ENCODE measurements around the gene CNGB1. TPM values are rescaled to one million over a fixed set of nuclear protein-coding genes. Genes with fewer than 3 reads are reported as not detected.

Gene CNGB1
- polyA plus RNA-seq, 2 of the 4 experiments (the other 2 are of a cell fraction): 0.23 to 0.39 TPM

DNA sequence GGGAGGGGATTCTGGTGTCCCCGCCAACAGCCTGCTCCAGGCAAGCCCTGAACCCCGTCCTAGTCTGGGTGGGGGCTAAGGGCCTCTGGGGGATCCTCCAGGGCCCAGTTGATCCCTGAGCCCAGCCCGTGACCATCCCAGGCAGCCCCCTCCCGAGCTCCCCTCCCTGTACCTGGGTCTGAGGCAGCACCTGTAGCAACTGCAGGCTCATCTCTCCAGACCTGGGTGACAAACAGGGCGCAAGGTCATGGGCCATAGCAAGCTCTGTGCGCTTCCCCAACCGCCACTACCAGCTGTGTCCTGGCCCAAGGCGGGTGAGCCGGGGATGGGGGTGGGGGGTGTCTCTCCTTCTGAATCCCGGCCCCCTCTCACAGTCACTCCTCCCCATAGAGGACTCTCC lies 10.6 kb downstream of the CNGB1 start:
- DNase-seq (ENCODE audit: low read depth in 1 of 2, low spot score in 1 of 2) (no peak), FAIRE-seq (no peak), ATAC-seq (no peak)
- Histone ChIP-seq H3K4me3 (no peak overlapping the region), H3K9me3 (no peaks in the 10 kb centered on the region), H3K4me2 (no peak overlapping the region), H3K4me1 (0 out of 3 replicates have a peak, but pooled peaks cover 3% of the 10 kb centered on the region), H3K27ac (no peak overlapping the region)
- POLR2A ChIA-PET: no interaction called here
- CTCF ChIA-PET: interaction anchor here (1.0 to 1.2 kb wide), 2 partner anchors 9 to 15 kb away, joined by 3 to 4 read pairs; no protein-coding TSS in a partner anchor
- WGBS (ENCODE audit: missing lambda C conversion rate): 76% methylated on average over 9 of the region's 10 CpGs
- TF ChIP-seq RNF2 (IDR thresholded peaks at IDR 0.05; ENCODE audit: borderline replicate concordance, low read depth) (no peak), BHLHE40 (IDR thresholded peaks at IDR 0.05; ENCODE audit: low read depth, low read length) (no peak), RAD21 (conservative IDR thresholded peaks at IDR 0.05 in 1 of 2, IDR thresholded peaks at IDR 0.05 in 1 of 2) (no peak), JUNB (IDR thresholded peaks at IDR 0.05) (no peak), ZSCAN20 (CRISPR knock-in tag; IDR thresholded peaks at IDR 0.05) (no peak), POLR2A (IDR thresholded peaks at IDR 0.05; ENCODE audit: low read length) (no peak), MAZ (IDR thresholded peaks at IDR 0.05; ENCODE audit: borderline replicate concordance, low read depth, low read length) (no peak), HOXA7 (CRISPR knock-in tag; IDR thresholded peaks at IDR 0.05) (no peak), CBX8 (IDR thresholded peaks at IDR 0.05) (no peak), KDM1A (IDR thresholded peaks at IDR 0.05; ENCODE audit: low read depth) (no peak), HOXB5 (CRISPR knock-in tag; IDR thresholded peaks at IDR 0.05) (no peak), FOSB (CRISPR knock-in tag; IDR thresholded peaks at IDR 0.05) (no peak), SREBF2 (IDR thresholded peaks at IDR 0.05) (no peak), HDAC2 (IDR thresholded peaks at IDR 0.05) (no peak), MYC (IDR thresholded peaks at IDR 0.05; ENCODE audit: borderline replicate concordance, low read length) (no peak), HEYL (CRISPR knock-in tag; IDR thresholded peaks at IDR 0.05) (no peak)
- TF ChIP-seq, protein P1, sequence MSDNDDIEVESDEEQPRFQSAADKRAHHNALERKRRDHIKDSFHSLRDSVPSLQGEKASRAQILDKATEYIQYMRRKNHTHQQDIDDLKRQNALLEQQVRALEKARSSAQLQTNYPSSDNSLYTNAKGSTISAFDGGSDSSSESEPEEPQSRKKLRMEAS (IDR thresholded peaks at IDR 0.05): no peak
- TF ChIP-seq, protein P2, sequence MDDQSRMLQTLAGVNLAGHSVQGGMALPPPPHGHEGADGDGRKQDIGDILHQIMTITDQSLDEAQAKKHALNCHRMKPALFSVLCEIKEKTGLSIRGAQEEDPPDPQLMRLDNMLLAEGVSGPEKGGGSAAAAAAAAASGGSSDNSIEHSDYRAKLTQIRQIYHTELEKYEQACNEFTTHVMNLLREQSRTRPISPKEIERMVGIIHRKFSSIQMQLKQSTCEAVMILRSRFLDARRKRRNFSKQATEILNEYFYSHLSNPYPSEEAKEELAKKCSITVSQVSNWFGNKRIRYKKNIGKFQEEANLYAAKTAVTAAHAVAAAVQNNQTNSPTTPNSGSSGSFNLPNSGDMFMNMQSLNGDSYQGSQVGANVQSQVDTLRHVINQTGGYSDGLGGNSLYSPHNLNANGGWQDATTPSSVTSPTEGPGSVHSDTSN (IDR thresholded peaks at IDR 0.05): no peak
- TF ChIP-seq, protein P3, sequence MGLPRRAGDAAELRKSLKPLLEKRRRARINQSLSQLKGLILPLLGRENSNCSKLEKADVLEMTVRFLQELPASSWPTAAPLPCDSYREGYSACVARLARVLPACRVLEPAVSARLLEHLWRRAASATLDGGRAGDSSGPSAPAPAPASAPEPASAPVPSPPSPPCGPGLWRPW (IDR thresholded peaks at IDR 0.05): no peak
- TF ChIP-seq, protein P4, sequence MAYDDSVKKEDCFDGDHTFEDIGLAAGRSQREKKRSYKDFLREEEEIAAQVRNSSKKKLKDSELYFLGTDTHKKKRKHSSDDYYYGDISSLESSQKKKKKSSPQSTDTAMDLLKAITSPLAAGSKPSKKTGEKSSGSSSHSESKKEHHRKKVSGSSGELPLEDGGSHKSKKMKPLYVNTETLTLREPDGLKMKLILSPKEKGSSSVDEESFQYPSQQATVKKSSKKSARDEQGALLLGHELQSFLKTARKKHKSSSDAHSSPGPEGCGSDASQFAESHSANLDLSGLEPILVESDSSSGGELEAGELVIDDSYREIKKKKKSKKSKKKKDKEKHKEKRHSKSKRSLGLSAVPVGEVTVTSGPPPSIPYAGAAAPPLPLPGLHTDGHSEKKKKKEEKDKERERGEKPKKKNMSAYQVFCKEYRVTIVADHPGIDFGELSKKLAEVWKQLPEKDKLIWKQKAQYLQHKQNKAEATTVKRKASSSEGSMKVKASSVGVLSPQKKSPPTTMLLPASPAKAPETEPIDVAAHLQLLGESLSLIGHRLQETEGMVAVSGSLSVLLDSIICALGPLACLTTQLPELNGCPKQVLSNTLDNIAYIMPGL (CRISPR knock-in tag; IDR thresholded peaks at IDR 0.05; ENCODE audit: borderline replicate concordance): no peak

DNA sequence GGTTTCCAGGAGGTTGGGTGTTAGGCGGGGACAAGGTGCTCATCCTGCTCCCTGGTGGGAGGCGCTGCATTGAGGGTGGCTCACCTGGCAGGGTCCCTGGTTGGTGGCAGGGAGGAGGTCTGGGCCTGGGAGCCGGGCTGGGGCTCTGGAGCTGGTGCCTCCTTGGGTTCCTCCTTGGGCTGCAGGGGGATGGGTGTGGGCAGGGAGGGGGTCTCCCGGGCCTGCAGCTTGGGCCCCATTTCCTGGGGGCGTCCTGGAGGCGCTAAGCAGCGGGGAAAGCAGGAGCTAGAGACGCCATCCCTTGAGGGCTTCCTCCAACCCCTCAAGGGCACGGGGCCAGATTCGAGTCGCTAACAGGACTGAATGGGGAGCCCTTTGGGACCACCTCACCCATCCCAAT lies 11.1 kb downstream of the CNGB1 start:
- ChIA-PET CTCF (interaction anchor here (1.0 to 1.2 kb wide), 2 partner anchors 9 to 14 kb away, joined by 3 to 4 read pairs; no protein-coding TSS in a partner anchor), POLR2A (no interaction called here)
- Histone ChIP-seq H3K4me3 (no peak overlapping the region), H3K4me1 (0 out of 3 replicates have a peak, but pooled peaks cover 3% of the 10 kb centered on the region), H3K4me2 (no peak overlapping the region), H3K9me3 (no peaks in the 10 kb centered on the region), H3K27ac (no peak overlapping the region)
- 92% methylated on average over 10 of the region's 11 CpGs for WGBS (ENCODE audit: missing lambda C conversion rate)
- DNase-seq (ENCODE audit: low read depth in 1 of 2, low spot score in 1 of 2) (no peak), FAIRE-seq (no peak), ATAC-seq (no peak)
- TF ChIP-seq, protein P4 (CRISPR knock-in tag; IDR thresholded peaks at IDR 0.05; ENCODE audit: borderline replicate concordance): no peak
- TF ChIP-seq GATA3 (IDR thresholded peaks at IDR 0.05; ENCODE audit: borderline replicate concordance): no peak
- TF ChIP-seq PHF8 (IDR thresholded peaks at IDR 0.05; ENCODE audit: borderline replicate concordance, low read depth): no peak
- TF ChIP-seq, protein P2 (IDR thresholded peaks at IDR 0.05): no peak
- TF ChIP-seq NPAS2 (CRISPR knock-in tag; IDR thresholded peaks at IDR 0.05; ENCODE audit: borderline replicate concordance): no peak
- TF ChIP-seq RFX5 (IDR thresholded peaks at IDR 0.05): no peak
- no peak for TF ChIP-seq CHD2 (IDR thresholded peaks at IDR 0.05; ENCODE audit: low read length, partially characterized antibody)
- no peak for TF ChIP-seq SMC3 (IDR thresholded peaks at IDR 0.05)
- no peak for TF ChIP-seq JUNB (IDR thresholded peaks at IDR 0.05)
- no peak for TF ChIP-seq POLR2A (IDR thresholded peaks at IDR 0.05; ENCODE audit: low read length)
- TF ChIP-seq CBX8 (IDR thresholded peaks at IDR 0.05): no peak
- no peak for TF ChIP-seq TFCP2L1 (CRISPR knock-in tag; IDR thresholded peaks at IDR 0.05)
- no peak for TF ChIP-seq MAFK (IDR thresholded peaks at IDR 0.05; ENCODE audit: partially characterized antibody)
